HG02852 (cell line): ENCODE measurements around the gene UXS1.
A peak's percentile ranks its signal among the peaks of the same experiment; 100 is the strongest.
"Not testable (repeated sequence)": the region's sequence is repeated elsewhere in the genome, so short reads cannot be mapped to it uniquely, and the experiment has no call there.

Experiments used
- ATAC-seq: cut with Tn5 transposase; IDR thresholded peaks from one replicate; pipeline ENCODE4 v1.9.1; 2021; ENCODE audit warnings: mild to moderate bottlenecking, moderate library complexity; ENCODE audit not compliant: unreplicated experiment

Gene UXS1

DNA sequence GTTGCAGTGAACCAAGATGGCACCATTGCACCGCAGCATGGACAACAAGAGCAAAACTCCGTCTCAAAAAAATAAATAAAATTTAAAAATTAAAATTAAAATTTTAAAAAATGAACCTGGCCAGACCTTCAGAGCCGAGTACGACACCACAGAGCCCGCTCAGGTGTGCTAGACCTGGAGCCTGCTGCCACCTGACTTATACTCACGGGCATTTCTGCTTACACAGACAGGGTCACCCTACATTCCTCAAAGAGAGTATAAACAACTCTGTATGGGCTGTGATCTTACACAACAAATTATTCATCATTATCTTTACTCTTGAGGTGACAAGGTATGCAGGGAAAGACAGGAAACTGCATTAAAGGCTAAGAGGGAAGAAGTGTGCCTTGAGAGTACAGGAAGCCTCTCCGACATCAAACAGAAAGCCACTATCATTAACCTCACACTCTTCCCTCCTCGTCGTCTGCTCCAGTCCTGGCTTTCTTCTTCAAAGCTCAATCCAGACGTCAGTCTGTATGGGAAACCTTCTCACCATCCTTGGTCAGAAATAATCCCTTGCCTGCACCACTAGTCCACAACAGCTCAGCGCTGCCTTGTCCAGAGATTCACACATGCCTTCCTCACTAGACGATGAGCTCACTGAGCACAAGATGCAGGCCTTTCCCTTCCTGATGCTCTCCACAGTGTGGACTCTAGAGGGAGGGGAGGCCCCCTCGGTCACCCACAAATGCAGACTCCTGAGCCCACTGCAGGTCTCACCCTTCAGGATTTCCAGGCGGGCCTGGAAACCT, 56.2 kb downstream of the UXS1 start:
- no peak for ATAC-seq

DNA sequence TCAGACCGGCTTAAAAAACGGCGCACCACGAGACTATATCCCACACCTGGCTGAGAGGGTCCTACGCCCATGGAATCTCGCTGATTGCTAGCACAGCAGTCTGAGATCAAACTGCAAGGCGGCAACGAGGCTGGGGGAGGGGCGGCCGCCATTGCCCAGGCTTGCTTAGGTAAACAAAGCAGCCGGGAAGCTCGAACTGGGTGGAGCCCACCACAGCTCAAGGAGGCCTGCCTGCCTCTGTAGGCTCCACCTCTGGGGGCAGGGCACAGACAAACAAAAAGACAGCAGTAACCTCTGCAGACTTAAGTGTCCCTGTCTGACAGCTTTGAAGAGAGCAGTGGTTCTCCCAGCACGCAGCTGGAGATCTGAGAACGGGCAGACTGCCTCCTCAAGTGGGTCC, 62.9 kb downstream of the UXS1 start:
- not testable (repeated sequence) for ATAC-seq

DNA sequence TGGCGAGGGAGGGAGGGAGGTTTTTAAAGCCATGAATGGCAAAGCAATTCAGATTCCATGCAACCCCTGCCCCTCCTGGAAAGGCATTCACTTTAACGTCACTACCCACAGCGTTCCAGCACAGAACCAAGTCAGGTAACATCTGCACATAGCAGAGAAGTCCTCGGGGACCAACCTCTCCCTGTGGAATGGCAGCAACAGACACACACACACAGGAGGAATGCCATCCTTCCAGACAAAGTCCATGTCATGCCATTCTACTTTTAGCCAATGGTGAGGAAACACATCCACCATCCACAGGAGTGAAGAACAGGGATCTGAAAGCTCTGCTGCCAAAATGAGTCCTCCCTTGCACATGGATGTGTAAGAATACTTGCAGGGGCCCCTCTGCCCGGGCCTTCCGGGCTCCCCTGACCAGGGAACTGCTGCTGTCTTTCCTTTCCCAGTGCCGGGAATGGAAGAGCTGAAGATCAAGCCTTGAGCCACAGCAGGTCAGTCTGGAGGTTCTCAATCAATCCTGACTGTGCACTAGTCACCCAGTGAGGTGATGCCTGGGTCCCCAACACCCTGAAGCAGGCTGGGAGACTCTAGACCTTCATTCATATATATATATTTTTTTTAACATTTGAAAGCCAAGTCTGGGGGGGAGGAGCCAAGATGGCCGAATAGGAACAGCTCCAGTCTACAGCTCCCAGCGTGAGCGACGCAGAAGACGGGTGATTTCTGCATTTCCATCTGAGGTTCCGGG, 63.7 kb downstream of the UXS1 start:
- no peak for ATAC-seq

DNA sequence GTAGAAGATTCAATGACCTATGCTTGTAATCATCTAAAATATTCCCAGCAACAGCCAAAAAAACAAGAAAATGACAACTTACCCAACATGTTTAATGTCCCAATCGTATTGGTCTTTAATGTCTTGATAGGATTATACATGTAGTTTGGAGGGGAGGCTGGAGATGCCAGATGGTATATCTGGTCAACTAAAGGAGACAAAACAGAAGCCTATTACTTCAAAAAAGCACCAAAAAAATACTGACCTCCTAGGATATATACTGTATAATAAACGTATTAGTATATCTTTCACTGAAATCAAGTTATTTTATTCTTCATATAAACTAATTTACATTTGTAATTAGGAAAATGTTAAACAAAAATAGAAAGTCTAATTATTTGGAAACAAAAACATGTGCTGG, 64.5 kb downstream of the UXS1 start:
- ATAC-seq = no peak

DNA sequence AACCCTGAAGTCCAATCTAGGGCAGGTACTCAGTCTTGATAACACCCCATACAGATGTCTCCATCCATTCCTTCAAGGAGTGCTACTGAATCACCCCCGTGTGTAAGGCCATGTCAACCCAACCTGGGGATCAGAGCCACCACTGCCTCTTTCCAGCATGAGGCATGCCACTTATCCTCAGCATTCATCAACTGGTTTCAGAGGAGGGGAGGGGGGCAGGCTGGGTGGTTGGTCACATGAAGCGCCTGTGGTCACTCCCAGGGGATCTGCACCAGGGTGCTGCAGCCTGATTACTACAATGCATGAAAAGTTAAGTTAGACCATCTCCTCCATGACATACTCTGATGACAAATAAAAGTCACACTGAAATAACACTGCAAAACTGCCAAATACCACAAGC, 65.0 kb downstream of the UXS1 start:
- no peak for ATAC-seq

DNA sequence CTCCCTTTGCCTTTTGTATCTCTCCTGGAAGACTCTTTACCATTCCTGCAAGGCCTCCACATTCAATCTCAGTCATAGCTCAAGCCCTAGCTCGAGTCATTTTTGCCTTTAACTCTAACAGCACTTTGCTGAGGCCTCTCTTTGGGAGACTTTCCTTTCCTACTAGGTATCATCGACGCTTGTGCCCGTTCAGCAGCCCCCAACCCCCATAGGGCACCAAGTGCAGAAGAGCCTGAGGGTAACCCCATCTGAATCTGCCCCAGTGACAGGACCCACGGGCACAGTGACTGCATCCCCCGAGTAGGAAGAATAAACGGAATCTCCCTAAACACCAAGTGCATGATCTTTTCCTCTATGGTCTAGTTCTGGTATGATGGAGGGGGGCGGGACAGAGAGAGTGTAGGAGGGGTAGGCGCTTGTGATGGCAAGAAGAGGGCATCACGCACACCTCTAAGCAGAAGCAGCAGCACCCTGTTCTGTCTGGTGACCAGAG, 66.3 kb downstream of the UXS1 start:
- no peak for ATAC-seq

DNA sequence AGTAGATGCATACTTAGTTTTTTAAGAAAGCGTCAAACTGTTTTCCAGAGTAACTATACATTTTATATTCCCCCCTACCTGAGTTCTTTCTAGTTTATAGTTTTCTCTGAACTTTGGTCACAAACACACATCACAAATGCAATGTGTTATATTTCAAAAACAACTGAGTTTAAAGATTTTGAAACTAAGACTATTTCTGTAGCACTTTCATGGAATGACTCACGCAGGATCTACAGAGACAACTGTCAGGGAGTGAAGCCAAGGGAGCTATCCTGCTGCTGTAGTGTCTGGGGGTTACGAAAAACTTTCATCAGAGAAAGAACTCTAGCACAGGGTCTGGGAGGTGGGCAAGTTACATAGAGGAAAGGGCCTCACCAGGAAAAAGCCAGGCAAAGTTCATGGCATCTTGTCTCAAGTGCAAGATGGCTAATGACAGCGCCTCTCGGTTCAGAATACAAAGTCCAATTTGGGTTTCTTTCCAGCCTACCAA, 66.8 kb downstream of the UXS1 start:
- ATAC-seq = no peak

DNA sequence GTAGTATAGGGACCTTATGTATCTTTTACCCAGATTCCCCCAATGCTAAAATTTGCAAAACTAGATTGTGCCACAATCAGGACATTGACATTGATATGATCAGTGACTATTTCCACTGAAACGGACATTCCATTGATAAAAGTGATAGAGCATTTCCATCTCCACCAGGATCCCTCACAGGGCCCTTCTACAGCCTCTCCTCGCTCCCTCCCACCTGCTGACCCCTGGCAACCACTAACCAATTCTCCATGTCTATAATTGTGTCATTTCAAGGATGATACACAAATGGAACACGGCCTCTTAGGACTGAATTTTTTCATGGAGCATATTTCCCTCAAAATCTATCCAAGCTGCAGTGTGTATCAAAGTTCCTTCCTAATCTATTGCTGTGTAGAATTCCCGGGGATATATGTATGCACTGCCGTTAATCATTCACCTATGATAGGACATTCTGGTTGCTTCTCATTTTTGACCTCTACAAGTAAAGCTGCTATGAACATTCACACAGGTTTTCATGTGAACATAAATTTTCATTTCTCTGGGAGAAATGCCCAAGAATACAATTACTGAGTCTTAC, 67.3 kb downstream of the UXS1 start:
- ATAC-seq = no peak

DNA sequence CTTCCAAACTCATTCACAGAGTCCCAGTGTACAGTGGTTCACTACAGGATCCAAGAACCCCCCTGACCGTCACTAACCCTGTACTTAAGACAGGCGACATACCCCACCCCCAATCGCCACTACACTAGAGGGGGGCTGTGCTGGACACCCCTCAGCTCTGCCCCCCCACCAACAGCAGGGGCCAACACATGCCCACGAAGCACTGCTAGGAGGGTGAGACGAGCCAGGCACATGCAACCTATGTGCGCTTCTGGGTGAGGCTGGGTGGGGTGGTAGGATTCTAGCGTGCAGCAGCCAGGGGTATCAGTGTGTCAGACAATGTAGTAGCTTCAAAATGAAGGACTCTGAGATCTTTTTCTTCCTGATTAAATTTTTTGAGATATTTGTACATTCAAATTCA, 67.8 kb downstream of the UXS1 start:
- ATAC-seq = no peak

DNA sequence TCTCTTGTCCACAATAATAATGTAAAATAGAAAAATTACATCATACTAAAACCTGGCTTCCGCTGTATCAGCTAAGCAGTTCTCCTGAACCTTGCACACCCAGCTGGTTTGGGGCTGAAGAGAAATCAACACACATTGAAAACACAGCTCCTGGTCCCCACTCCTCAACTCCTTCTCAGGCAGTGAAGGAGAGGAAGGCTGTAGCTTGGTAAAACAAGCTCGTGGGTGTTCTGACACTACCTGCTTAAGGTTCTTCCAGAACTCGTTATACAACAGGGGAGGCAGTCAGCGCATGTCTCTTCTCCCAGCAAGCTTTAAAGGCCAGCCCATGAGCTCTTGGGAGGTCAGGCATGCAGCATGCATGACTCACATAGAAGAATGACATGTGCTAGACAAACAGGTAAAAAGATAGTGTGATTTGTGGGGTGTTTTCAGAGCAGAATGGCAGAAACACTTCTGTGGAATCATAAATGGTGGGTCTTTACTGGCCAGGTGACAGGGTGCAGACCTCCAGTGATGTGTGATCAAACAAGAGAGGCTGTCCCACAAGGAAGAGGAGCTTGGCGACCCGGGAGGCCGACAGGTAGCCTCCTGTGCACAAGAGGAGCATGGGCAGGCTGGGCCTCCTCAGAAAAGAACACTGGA, 69.1 kb downstream of the UXS1 start:
- ATAC-seq = no peak

DNA sequence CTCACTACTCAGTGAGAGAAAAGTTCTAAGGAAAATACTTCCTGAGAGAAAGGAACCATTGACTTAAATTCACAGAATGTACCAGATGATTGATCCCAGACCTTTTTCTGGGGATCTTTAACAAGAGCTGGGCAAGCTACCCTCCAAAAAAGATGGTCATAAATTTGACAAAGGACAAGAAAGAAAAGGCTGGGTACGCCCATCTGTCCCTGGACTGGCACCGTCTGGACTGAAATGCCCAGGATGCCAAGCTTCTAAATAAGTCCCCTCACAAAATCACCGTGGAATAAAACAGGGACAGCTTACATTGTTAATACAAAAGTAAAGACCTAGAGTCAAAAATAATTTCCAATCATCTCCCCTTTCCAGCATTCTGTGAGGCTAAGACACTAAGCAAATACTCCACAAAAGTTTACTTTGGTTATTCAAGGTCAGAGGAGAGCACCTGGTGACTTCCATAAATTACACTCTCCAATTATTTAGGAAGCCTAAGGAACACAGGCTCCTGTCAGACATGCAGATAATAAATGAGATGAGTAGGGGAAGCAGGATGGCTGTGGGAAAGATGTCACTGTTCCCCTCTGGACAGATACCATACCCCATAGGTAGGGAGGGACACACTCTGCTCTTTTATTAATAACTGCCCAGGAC, 69.9 kb downstream of the UXS1 start:
- no peak for ATAC-seq

DNA sequence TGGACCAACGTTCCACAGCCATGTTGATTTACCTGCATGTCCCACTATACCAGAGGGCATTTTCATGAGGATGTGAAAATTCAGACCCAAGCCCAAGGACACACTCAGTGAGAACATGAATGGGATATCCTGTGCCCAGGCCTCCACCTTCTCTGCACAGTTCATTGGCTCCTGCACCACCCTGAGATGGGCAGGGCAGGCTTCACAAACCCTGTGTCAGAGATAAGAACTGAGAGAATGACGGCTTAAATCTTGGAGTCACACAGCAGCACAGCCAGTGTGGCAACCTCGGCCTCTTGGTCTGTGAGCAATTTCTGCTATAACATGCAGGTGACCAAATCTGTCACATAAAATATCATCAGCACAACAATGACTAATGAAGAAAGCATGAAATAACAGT, 71.9 kb downstream of the UXS1 start:
- ATAC-seq = no peak

DNA sequence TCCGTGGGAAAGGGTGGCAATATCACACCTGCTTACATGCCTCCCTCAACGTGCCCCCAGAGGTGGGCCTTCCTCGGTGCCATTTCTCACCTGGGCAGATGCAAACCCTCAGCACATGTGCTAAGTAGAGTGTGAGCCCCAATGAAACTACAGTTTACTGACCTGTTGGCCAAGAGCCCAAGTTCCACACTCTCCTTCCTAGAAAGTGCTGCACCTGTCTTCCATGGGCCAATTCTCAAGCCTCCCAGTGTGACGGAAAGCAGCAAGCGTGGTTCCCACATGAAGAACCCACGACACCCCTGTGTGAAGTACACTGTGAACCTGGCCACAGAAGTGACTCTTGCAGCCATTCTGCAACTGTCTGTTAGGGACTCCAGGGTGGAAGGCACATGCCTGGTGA, 73.7 kb downstream of the UXS1 start:
- no peak for ATAC-seq

DNA sequence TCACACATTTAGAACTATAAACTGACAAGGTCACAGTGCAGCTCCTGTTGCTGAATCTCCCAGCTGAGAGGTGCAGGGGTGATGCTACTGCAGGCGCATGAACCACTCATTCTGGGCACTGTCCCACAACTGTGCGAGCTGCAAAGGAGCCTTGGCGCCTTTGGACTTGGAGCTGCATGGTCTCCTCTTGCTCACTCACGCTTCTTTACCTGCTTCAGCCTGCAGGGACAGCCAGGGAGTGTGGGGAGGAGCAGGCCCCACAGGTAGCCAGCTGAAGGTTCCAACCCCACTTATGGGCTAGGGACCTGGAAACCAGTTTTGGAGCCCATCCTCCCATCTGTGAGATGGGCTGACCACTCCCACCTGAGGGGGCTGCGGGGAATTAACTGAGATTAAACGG, 75.0 kb downstream of the UXS1 start:
- no peak for ATAC-seq

DNA sequence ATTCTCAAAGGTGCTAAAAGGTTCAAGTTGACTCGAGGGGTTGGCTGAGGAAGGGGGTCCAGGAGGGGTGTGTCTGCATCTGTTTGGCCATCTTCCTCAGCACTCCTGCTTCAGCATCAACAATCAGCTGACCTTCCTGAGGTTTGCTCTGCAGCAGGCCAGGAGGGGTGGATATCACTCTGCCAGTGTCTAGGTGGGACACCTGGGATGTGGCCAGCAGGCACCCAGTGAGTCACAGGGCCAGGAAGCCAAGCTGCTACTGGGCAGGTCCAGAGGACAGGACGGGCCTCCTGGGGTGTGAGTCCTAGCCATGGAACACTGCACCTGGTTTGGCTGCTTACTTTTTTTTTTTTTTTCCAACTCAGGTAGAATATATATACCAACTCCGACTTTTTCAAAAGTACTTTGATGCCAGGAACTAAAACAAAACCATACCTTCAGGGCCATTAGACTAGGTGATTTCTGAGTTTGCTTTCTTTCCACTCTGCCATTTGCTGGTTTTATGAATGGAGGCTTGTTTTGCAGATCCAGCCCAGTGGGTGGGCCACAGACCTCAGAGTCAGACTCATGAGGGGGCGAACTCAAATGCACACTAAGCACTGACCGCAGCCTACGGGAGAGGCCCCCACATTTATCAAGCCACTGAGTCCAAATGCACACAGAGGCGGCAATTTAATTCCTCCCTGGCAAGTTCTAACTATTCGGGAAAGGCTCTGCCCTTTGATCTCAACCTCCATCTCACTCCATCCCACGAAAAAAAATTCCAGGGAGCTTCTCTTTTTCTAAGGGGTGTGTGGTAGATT, 76.0 kb downstream of the UXS1 start:
- no peak for ATAC-seq

DNA sequence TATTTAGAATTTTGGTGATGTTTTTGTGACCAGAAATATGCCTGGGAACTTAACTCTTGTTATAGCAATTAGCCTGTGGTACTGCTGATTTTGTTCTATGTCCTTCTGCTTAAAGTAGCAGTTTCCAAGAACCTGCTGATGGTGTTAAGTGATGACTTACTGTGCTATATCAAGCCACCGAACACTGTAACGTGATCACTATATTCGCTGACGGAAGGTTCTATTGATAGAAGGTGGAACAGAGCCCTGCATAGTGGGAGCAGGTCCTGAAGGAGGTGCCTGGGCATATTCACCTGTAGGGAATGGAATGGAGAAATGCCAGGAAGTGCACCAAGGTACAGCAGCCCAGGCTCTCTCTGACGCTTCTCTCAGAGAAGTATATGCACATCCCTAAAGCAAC, 76.8 kb downstream of the UXS1 start:
- no peak for ATAC-seq

DNA sequence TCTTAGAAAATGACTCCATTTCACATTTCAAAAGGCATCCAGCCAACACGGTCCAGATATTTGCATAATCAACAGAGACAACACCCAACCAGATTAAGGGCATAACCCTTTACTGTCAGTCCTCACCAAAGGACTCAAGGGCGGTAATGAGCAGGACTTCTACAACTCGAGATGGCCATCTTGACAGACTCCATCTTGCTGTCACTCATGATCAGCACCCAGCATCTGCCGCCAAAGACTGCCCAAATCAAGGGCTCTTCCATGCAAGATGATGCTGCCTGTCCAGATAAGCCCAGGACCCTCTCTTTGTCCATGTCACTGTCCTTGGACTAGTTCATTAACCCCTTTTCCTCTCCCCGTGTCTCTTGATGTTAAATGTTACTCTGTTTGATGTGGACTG, 77.9 kb downstream of the UXS1 start:
- ATAC-seq = no peak

DNA sequence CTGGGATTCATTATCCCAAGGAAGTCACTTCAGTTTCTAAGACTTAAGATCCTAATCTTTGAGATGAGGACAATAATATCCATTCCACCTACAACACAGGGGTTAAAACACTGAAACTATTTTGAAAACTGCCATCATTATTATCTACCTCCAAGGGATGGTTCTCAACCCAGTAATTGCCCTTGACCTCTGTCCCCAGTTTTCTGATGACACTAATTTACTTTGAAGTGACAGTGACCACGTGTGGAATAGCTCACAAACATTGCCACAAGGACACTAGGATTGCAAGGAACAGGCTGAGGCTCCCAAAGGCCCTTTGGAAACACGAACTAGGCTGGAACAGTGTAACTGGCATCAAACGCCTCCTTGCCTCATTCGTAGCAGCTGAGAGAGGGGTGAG, 78.4 kb downstream of the UXS1 start:
- ATAC-seq = no peak

DNA sequence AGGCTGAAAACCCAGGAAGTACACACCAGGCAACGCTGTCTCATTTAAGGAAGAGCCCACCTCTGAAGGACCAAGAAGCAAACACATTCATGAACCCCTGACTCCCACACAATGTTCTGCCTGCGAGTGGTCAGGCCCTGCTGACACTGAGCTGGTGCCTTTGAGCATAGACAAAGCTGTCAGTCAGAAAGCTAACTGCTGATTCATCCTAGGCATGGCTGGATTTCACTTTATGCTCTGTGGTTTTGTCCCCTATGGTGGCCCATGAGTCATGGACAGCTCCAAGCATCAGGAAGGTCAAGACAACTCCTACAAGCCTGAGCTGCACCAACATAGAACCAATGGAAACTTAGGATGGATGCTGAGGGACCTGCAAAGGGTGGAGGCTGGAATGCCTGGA, 78.9 kb downstream of the UXS1 start:
- peak; percentile 88 for ATAC-seq

DNA sequence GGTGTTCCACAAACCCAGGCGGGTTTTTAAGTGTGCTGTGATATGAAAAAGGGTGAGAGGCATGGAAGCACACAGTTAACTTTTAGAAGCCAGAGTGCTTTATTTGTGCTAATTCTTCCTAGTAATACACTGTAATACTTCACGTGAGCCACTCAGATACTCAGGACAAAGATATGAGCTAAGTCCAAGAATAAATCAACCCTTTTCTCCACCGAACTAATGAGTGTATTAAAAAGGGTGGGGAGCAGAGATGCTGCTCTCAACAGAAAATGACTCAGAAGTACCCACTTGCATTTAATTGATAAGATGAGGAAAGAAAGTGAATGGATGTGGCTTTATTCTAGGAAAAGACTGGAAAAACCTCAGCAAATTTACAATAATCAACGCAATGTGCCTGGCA, 79.9 kb downstream of the UXS1 start:
- ATAC-seq = no peak
